Globus pallidus (tissue), 1 donor: ENCODE results near the gene NPR3.

ENCODE experiments used
- DNase-seq: peaks from one replicate; pipeline ENCODE4 v3.0.0-alpha.2; 2015; ENCODE audit warnings: low spot score

Gene NPR3

GRCh38 chr5:32808783-32809182 lies 97.7 kb downstream of the NPR3 start:
- no peak for DNase-seq

DNA sequence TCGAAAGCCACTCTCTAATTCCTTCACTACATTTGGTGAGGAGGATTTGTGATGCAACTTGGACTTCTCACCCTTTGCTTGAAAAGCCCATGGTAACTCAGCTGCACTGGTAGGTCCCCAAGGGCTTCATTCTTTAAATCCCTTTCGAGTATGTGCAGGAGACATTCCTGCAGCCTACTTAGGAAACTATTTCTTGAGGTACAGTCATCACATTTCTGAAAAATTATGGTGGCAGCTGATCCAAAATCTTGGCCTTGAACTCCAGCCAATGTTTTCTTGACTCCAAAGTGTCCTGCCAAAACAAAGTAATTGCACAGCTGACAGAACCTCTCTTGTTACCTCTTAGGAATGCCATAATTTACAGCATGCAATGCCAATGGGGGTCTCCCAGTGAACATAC lies 99.7 kb downstream of the NPR3 start:
- DNase-seq: no peak

GRCh38 chr5:32812399-32812798 lies 101.3 kb downstream of the NPR3 start:
- DNase-seq: no peak

- no peak for DNase-seq
Measured at GRCh38 chr5:32814141-32814540, 103.0 kb downstream of the NPR3 start.

- no peak for DNase-seq
Measured at GRCh38 chr5:32814620-32815019, 103.5 kb downstream of the NPR3 start.

GRCh38 chr5:32827981-32828380 lies 116.9 kb downstream of the NPR3 start:
- no peak for DNase-seq

GRCh38 chr5:32828492-32828891 lies 117.4 kb downstream of the NPR3 start:
- DNase-seq: no peak

GRCh38 chr5:32831624-32832023 lies 120.5 kb downstream of the NPR3 start:
- no peak for DNase-seq

GRCh38 chr5:32833127-32833526 lies 122.0 kb downstream of the NPR3 start:
- no peak for DNase-seq

DNA sequence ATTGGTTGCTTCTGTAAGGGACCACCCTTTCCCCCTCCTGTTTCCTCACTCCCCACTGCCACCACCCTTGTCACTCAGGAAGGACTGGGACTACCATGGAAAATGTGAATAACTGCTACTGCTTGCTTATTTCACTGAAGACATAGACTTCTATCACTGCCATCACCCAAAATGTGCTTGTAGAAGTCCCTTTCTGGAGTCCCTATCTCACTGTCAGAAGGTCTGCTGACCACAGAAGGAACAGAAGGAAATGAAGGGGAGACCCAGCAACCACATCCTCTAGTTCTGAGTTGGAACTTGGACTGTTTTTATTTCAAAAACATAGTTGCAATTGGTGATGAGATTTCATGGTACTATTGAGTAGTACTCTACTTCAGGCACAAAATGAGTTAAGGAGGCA lies 122.5 kb downstream of the NPR3 start:
- no peak for DNase-seq

DNA sequence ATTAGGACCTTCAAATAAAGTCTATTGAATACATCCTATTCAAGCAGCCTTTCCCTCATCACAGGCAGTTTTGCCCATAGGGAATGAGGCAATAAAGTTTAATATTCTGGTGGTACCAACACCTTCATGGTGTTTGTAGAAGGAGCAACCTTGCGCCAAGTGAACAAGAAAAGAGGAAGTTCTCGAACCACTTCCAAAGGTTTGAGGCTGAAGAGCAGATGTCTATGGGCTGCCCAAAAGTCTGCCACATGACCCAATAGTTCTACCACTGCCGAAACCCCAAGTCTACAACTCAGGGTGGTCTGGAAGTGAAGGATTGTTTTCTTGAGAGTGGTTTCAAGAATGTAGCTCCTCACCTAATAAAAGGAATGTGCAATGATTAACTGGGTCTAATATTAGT lies 123.1 kb downstream of the NPR3 start:
- no peak for DNase-seq

GRCh38 chr5:32836176-32836575 lies 125.1 kb downstream of the NPR3 start:
- no peak for DNase-seq

DNA sequence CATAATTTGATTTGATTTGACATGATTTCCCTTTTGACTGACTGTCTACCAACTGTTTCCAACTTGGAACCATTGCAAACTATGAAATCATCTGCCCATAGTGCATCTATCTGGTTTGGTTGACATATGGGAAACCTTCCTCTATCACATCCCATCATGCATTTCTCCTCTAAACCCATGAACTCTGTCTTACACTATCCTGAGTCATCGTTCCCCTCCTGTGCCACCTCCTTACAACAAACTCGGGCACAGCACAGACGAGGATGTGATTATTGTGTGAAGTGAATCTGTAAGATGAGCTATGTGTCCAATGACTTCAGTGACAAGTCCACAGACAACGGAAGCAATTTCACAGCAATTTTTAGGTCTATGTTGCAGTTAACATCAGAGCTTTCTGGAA lies 126.1 kb downstream of the NPR3 start:
- no peak for DNase-seq

DNA sequence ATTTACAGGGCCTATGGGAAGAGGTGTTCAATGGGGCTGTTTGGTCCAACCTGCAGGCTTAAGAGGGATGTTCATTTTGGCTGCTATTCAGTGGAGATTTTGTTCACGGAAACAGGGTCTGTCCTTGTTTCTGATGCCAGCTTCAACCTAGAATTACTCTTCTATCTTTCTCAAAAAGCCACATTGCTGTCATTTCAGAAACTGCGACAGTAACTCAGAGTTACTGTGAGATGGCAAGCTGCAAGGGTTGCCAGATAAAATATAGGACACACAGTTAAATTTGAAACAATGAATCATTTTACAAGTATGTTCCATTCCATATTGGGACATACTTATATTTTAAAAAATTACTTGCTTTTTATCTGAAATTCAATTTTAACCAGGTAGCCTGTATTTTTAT lies 128.0 kb downstream of the NPR3 start:
- DNase-seq: no peak

- DNase-seq: no peak
Measured at GRCh38 chr5:32840606-32841005, 129.5 kb downstream of the NPR3 start.
